KOPT-K1 (cell line): ENCODE measurements around the gene ADRM1.

Source experiments
- H3K27ac ChIP-seq: fragments of 200-600 bp; sonication (generic); 2 replicates; pipeline ENCODE4 v1.5.1; 2016; ENCODE audit warnings: antibody characterized with exemption, mild to moderate bottlenecking, low read depth, low read length; ENCODE audit not compliant: poor library complexity, severe bottlenecking
- H3K36me3 ChIP-seq: fragments of 200-600 bp; sonication (generic); 2 replicates; pipeline ENCODE4 v1.5.1; 2017; ENCODE audit warnings: antibody characterized with exemption, mild to moderate bottlenecking, low read length, moderate library complexity; ENCODE audit not compliant: insufficient read depth
- H3K9me3 ChIP-seq: fragments of 200-600 bp; sonication (generic); 2 replicates; pipeline ENCODE4 v1.5.1; 2017; ENCODE audit warnings: antibody characterized with exemption, low read length, mild to moderate bottlenecking; ENCODE audit not compliant: insufficient read depth, poor library complexity, severe bottlenecking

The ADRM1 gene

GRCh38 chr20:62269871-62270270 is 32.9 kb upstream of the ADRM1 start:
- Histone ChIP-seq H3K36me3 (peaks cover 32% of the 10 kb centered on the region), H3K9me3 (no peaks in the 10 kb centered on the region), H3K27ac (no peak overlapping the region)

GRCh38 chr20:62272200-62272599 is 30.6 kb upstream of the ADRM1 start:
- Histone ChIP-seq H3K27ac (no peak overlapping the region), H3K36me3 (peaks cover 21% of the 10 kb centered on the region; the same call in 1 of the 2 replicates), H3K9me3 (no peaks in the 10 kb centered on the region)

GRCh38 chr20:62273416-62273815 is 29.4 kb upstream of the ADRM1 start:
- no peak overlapping the region for H3K27ac ChIP-seq
- H3K9me3 ChIP-seq = no peaks in the 10 kb centered on the region
- H3K36me3 ChIP-seq = peaks cover 21% of the 10 kb centered on the region; the same call in 1 of the 2 replicates

GRCh38 chr20:62274332-62274950 is 28.4 kb upstream of the ADRM1 start:
- peaks cover 25% of the 10 kb centered on the region; the same call in 1 of the 2 replicates for H3K36me3 ChIP-seq
- no peak overlapping the region for H3K27ac ChIP-seq
- H3K9me3 ChIP-seq = no peaks in the 10 kb centered on the region

GRCh38 chr20:62275219-62275618 is 27.6 kb upstream of the ADRM1 start:
- no peaks in the 10 kb centered on the region for H3K9me3 ChIP-seq
- no peak overlapping the region for H3K27ac ChIP-seq
- H3K36me3 ChIP-seq = peaks cover 33% of the 10 kb centered on the region

GRCh38 chr20:62276439-62276838 is 26.4 kb upstream of the ADRM1 start:
- H3K27ac ChIP-seq = no peak overlapping the region
- H3K36me3 ChIP-seq = peaks cover 45% of the 10 kb centered on the region
- H3K9me3 ChIP-seq = no peaks in the 10 kb centered on the region

GRCh38 chr20:62277253-62277652 is 25.5 kb upstream of the ADRM1 start:
- H3K36me3 ChIP-seq = peaks cover 49% of the 10 kb centered on the region
- no peaks in the 10 kb centered on the region for H3K9me3 ChIP-seq
- no peak overlapping the region for H3K27ac ChIP-seq

GRCh38 chr20:62280303-62280702 is 22.5 kb upstream of the ADRM1 start:
- H3K9me3 ChIP-seq = no peaks in the 10 kb centered on the region
- peaks cover 38% of the 10 kb centered on the region for H3K36me3 ChIP-seq
- no peak overlapping the region for H3K27ac ChIP-seq

- H3K36me3 ChIP-seq = peaks cover 45% of the 10 kb centered on the region
Observed at GRCh38 chr20:62281161-62281933, 21.4 kb upstream of the ADRM1 start.

GRCh38 chr20:62282103-62282502 is 20.7 kb upstream of the ADRM1 start:
- Histone ChIP-seq H3K27ac (no peak overlapping the region), H3K9me3 (no peaks in the 10 kb centered on the region), H3K36me3 (peaks cover 50% of the 10 kb centered on the region)

More at GRCh38 chr20:62281161-62281933, 21.4 kb upstream of the ADRM1 start:
- no peak overlapping the region for H3K27ac ChIP-seq
- H3K9me3 ChIP-seq = no peaks in the 10 kb centered on the region

GRCh38 chr20:62282877-62283503 is 19.8 kb upstream of the ADRM1 start:
- no peaks in the 10 kb centered on the region for H3K9me3 ChIP-seq
- H3K27ac ChIP-seq = no peak overlapping the region
- peaks cover 50% of the 10 kb centered on the region for H3K36me3 ChIP-seq

- Histone ChIP-seq H3K36me3 (peaks cover 45% of the 10 kb centered on the region), H3K9me3 (no peaks in the 10 kb centered on the region), H3K27ac (no peak overlapping the region)
Observed at GRCh38 chr20:62284448-62284847, 18.3 kb upstream of the ADRM1 start.

GRCh38 chr20:62285151-62285550 is 17.6 kb upstream of the ADRM1 start:
- Histone ChIP-seq H3K36me3 (peaks cover 38% of the 10 kb centered on the region), H3K9me3 (no peaks in the 10 kb centered on the region), H3K27ac (no peak overlapping the region)

- Histone ChIP-seq H3K27ac (no peak overlapping the region), H3K36me3 (peaks cover 32% of the 10 kb centered on the region), H3K9me3 (no peaks in the 10 kb centered on the region)
Observed at GRCh38 chr20:62285722-62286121, 17.1 kb upstream of the ADRM1 start.

GRCh38 chr20:62286493-62287064 is 16.2 kb upstream of the ADRM1 start:
- Histone ChIP-seq H3K36me3 (peaks cover 26% of the 10 kb centered on the region), H3K27ac (no peak overlapping the region), H3K9me3 (no peaks in the 10 kb centered on the region)
